Thymus (tissue), 11 donors: Measurements from ENCODE around the gene PDZD7. TPM values are rescaled to one million over a fixed set of nuclear protein-coding genes. Genes with fewer than 3 reads are reported as not detected.
A peak's percentile ranks its signal among the peaks of the same experiment; 100 is the strongest.

Source experiments
- DNase-seq, 9 donors: peaks; one replicate each; pipeline ENCODE4 v3.0.0-alpha.2; 2013; ENCODE audit warnings: low spot score in 9 of 9, low read depth in 6 of 9, missing footprints in 1 of 9
- H3K27ac ChIP-seq, 2 donors: one replicate each; pipeline ENCODE4 v1.5.1; 2013; ENCODE audit warnings: control low read depth in 1 of 2, low read depth in 1 of 2, low read length in 1 of 2, mild to moderate bottlenecking in 1 of 2, moderate library complexity in 1 of 2
- H3K27me3 ChIP-seq, 2 donors: one replicate each; pipeline ENCODE4 v1.5.1; 2013; ENCODE audit warnings: low read length in 1 of 2; ENCODE audit not compliant: control insufficient read depth in 2 of 2, insufficient read depth in 1 of 2
- H3K36me3 ChIP-seq, 2 donors: one replicate each; pipeline ENCODE4 v1.5.1; 2013; ENCODE audit warnings: low read length in 1 of 2, mild to moderate bottlenecking in 1 of 2, moderate library complexity in 1 of 2; ENCODE audit not compliant: control insufficient read depth in 2 of 2, insufficient read depth in 2 of 2
- H3K4me1 ChIP-seq, 2 donors: one replicate each; pipeline ENCODE4 v1.5.1; 2013; ENCODE audit warnings: low read length in 2 of 2; ENCODE audit not compliant: control insufficient read depth in 2 of 2, insufficient read depth in 2 of 2
- H3K4me3 ChIP-seq, 2 donors: one replicate each; pipeline ENCODE4 v1.5.1; 2013; ENCODE audit warnings: low read length in 2 of 2, control low read depth in 1 of 2, mild to moderate bottlenecking in 1 of 2
- H3K9me3 ChIP-seq, 2 donors: one replicate each; pipeline ENCODE4 v1.5.1; 2013; ENCODE audit warnings: low read length in 1 of 2, mild to moderate bottlenecking in 1 of 2; ENCODE audit not compliant: control insufficient read depth in 2 of 2, insufficient read depth in 1 of 2
- WGBS: extraction: QIAGEN DNeasy Blood & Tissue Kit; methylation state at CpG from one replicate; pipeline ENCODE4 v1.1.7; 2013; 5-methylcytosine and 5-hydroxymethylcytosine counted together
- polyA plus RNA-seq: library from polyadenylated mRNA; stranded (reverse); fragments of 200-250 nt; gene quantifications from one replicate; pipeline ENCODE4 v1.2.3, GENCODE V29; 2013
- total RNA-seq: library from RNA; stranded (reverse); fragments of 120-200 nt; gene quantifications from one replicate; pipeline ENCODE4 v1.2.4, GENCODE V29; 2013
- donor health status: healthy.

PDZD7 gene
- total and polyA plus RNA-seq, 2 donors: 0.19 to 1.4 TPM

- peaks cover 8 to 70% of the 10 kb centered on the region in 2 donors for H3K27me3 ChIP-seq
- H3K4me1 ChIP-seq: peaks cover 8 to 39% of the 10 kb centered on the region in 2 donors
- H3K27ac ChIP-seq: no peak overlapping the region
- H3K36me3 ChIP-seq: no peaks in the 10 kb centered on the region
- DNase-seq: no peak
- WGBS: 88% methylated on average over 7 of the region's 7 CpGs
- H3K9me3 ChIP-seq: peaks cover 0 to 4% of the 10 kb centered on the region in 2 donors
- no peak overlapping the region for H3K4me3 ChIP-seq
These were observed 2.2 kb downstream of the PDZD7 start for GRCh38 chr10:101028446-101029337.

GRCh38 chr10:101027106-101027720 lies 3.7 kb downstream of the PDZD7 start:
- H3K4me3 ChIP-seq: no peak overlapping the region
- peaks cover 4 to 28% of the 10 kb centered on the region in 2 donors for H3K4me1 ChIP-seq
- no peak for DNase-seq
- no peaks in the 10 kb centered on the region for H3K36me3 ChIP-seq
- WGBS: 86% methylated on average over 10 of the region's 10 CpGs
- peaks cover 8 to 60% of the 10 kb centered on the region in 2 donors for H3K27me3 ChIP-seq
- H3K9me3 ChIP-seq: peaks cover 0 to 4% of the 10 kb centered on the region in 2 donors
- H3K27ac ChIP-seq: no peak overlapping the region

GRCh38 chr10:101022967-101023705 lies 7.8 kb downstream of the PDZD7 start:
- Histone ChIP-seq H3K4me1 (peaks cover 0 to 3% of the 10 kb centered on the region in 2 donors), H3K9me3 (no peaks in the 10 kb centered on the region), H3K4me3 (no peak overlapping the region), H3K36me3 (no peaks in the 10 kb centered on the region), H3K27me3 (peaks cover 9 to 59% of the 10 kb centered on the region in 2 donors), H3K27ac (no peak overlapping the region)
- 97% methylated on average over 15 of the region's 15 CpGs for WGBS
- no peak for DNase-seq

- no peak overlapping the region for H3K4me3 ChIP-seq
- H3K4me1 ChIP-seq: peaks cover 0 to 2% of the 10 kb centered on the region in 2 donors
- 97% methylated on average over 11 of the region's 11 CpGs for WGBS
- peaks cover 16 to 62% of the 10 kb centered on the region in 2 donors for H3K27me3 ChIP-seq
- H3K27ac ChIP-seq: no peak overlapping the region
- H3K36me3 ChIP-seq: no peaks in the 10 kb centered on the region
- DNase-seq: no peak
- no peaks in the 10 kb centered on the region for H3K9me3 ChIP-seq
These were observed 9.2 kb downstream of the PDZD7 start for GRCh38 chr10:101021692-101022251.

GRCh38 chr10:101021239-101021638 lies 9.7 kb downstream of the PDZD7 start:
- Histone ChIP-seq H3K27ac (no peak overlapping the region), H3K27me3 (peaks cover 16 to 64% of the 10 kb centered on the region in 2 donors), H3K4me1 (no peaks in the 10 kb centered on the region), H3K4me3 (no peak overlapping the region), H3K36me3 (no peaks in the 10 kb centered on the region), H3K9me3 (no peaks in the 10 kb centered on the region)
- DNase-seq: no peak
- 96% methylated on average over 4 of the region's 4 CpGs for WGBS

GRCh38 chr10:101020427-101021075 lies 10.4 kb downstream of the PDZD7 start:
- WGBS: 94% methylated on average over 10 of the region's 10 CpGs
- Histone ChIP-seq H3K27me3 (peaks cover 16 to 71% of the 10 kb centered on the region in 2 donors), H3K36me3 (no peaks in the 10 kb centered on the region), H3K4me1 (no peaks in the 10 kb centered on the region), H3K27ac (no peak overlapping the region), H3K9me3 (no peaks in the 10 kb centered on the region), H3K4me3 (no peak overlapping the region)
- no peak for DNase-seq

GRCh38 chr10:101019440-101019703 lies 11.6 kb downstream of the PDZD7 start:
- DNase-seq: no peak
- Histone ChIP-seq H3K27ac (no peak overlapping the region), H3K4me3 (no peak overlapping the region), H3K9me3 (no peaks in the 10 kb centered on the region), H3K27me3 (peaks cover 16 to 80% of the 10 kb centered on the region in 2 donors), H3K4me1 (peaks cover 0 to 3% of the 10 kb centered on the region in 2 donors), H3K36me3 (no peaks in the 10 kb centered on the region)
- WGBS: 37% methylated on average over 2 of the region's 2 CpGs

GRCh38 chr10:101018600-101019439 lies 12.1 kb downstream of the PDZD7 start:
- Histone ChIP-seq H3K4me1 (peaks cover 0 to 5% of the 10 kb centered on the region in 2 donors), H3K27ac (no peak overlapping the region), H3K27me3 (peaks cover 16 to 82% of the 10 kb centered on the region in 2 donors), H3K4me3 (no peak overlapping the region), H3K9me3 (no peaks in the 10 kb centered on the region), H3K36me3 (no peaks in the 10 kb centered on the region)
- DNase-seq: peak in 2 of 9 donors; percentile 49 to 54
- WGBS: 29% methylated on average over 45 of the region's 45 CpGs
